ENCODE data around the gene LAMC3. TPM values are rescaled to one million over a fixed set of nuclear protein-coding genes. Genes with fewer than 3 reads are reported as not detected.

LAMC3 gene
- total RNA-seq, 1 donor from 2014 or later, result 0.20 TPM

DNA sequence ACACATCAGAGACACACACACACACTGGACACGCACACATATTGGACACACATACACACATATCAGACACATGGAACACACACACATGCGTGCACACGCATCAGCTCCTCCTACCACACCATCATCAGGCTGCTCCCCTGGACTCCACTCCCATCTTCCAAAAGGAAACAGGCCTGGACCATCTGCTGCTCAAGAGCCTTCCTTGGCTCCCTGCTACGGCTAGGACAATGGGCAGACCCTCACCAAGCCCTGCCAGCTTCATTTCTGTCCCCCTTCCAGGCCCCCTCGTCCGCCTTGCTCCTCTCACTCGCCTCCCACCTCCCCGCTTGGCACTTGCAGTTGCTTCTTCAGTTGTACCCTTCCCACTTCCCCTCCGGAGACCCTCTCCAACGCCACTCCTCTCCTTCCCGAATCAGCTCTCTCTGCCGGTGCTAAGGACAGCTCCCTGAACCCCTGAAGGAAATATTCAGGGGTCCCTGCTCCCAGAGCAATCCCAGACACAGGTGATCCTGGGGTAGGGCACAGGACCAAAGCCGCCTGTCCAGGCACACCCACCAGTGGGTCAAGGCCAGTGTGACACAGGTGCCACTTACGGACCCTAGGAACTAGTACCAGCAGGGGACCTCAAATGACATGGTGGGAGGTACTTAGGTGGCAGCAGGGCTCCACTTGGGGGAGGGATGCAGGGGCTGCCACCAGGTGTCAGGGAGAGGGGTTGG, 12.1 kb upstream of the LAMC3 start:
- Histone ChIP-seq H2AFZ (ENCODE audit: low read depth, low read length) (no peak overlapping the region), H3K27ac (ENCODE audit: low read depth, low read length) (no peak overlapping the region), H3K27me3 (ENCODE audit: insufficient read depth, low read length) (peaks cover 19% of the 10 kb centered on the region), H3K9ac (ENCODE audit: low read length) (no peak overlapping the region), H3K4me2 (ENCODE audit: low read length) (no peak overlapping the region), H4K20me1 (ENCODE audit: insufficient read depth, low read length) (no peaks in the 10 kb centered on the region), H3K79me2 (ENCODE audit: insufficient read depth, low read length) (no peaks in the 10 kb centered on the region), H3K4me3 (ENCODE audit: insufficient read depth, low read depth, low read length) (no peak overlapping the region), H3K36me3 (ENCODE audit: insufficient read depth, low read length) (no peaks in the 10 kb centered on the region), H3K9me3 (ENCODE audit: insufficient read depth, low read depth, low read length) (no peaks in the 10 kb centered on the region), H3K4me1 (ENCODE audit: insufficient read depth, low read length) (peaks cover 16% of the 10 kb centered on the region)
- no peak overlapping the region for H3K4me3 Mint-ChIP-seq (ENCODE audit: unreplicated experiment)
- FAIRE-seq (no peak), DNase-seq (ENCODE audit: low read depth) (no peak)
- no peaks in the 10 kb centered on the region for H3K9me3 Mint-ChIP-seq (ENCODE audit: unreplicated experiment)
- H3K27me3 Mint-ChIP-seq (ENCODE audit: low read depth, unreplicated experiment), result peaks cover 40% of the 10 kb centered on the region
- no peaks in the 10 kb centered on the region for H3K36me3 Mint-ChIP-seq (ENCODE audit: low read depth, unreplicated experiment)
- no peak for TF ChIP-seq EZH2 (IDR thresholded peaks at IDR 0.05; ENCODE audit: insufficient read depth, low read length)
- TF ChIP-seq, protein P1, sequence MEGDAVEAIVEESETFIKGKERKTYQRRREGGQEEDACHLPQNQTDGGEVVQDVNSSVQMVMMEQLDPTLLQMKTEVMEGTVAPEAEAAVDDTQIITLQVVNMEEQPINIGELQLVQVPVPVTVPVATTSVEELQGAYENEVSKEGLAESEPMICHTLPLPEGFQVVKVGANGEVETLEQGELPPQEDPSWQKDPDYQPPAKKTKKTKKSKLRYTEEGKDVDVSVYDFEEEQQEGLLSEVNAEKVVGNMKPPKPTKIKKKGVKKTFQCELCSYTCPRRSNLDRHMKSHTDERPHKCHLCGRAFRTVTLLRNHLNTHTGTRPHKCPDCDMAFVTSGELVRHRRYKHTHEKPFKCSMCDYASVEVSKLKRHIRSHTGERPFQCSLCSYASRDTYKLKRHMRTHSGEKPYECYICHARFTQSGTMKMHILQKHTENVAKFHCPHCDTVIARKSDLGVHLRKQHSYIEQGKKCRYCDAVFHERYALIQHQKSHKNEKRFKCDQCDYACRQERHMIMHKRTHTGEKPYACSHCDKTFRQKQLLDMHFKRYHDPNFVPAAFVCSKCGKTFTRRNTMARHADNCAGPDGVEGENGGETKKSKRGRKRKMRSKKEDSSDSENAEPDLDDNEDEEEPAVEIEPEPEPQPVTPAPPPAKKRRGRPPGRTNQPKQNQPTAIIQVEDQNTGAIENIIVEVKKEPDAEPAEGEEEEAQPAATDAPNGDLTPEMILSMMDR (IDR thresholded peaks at IDR 0.05; ENCODE audit: insufficient read depth, low read depth, low read length), result no peak
- H3K4me1 Mint-ChIP-seq (ENCODE audit: low read depth, unreplicated experiment), result peaks cover 15% of the 10 kb centered on the region
- no peak overlapping the region for H3K27ac Mint-ChIP-seq (ENCODE audit: unreplicated experiment)

DNA sequence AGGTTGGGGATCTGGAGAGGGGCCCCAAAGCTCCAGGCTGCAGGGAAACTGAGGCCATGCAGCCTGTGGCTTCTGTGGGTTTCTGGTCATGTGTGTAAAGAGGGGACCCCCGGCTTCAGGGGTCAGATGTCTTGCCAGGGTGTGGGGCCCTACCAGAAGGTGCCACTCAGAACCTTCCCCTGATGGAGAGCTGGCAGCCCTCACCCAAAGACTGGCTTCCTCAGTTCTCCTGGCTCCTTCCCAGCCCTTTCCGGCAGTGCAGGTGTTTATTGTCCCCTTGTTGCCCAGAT, 11.6 kb upstream of the LAMC3 start:
- no peak overlapping the region for H3K4me3 ChIP-seq (ENCODE audit: insufficient read depth, low read depth, low read length)
- Mint-ChIP-seq H3K4me3 (ENCODE audit: unreplicated experiment) (no peak overlapping the region), H3K27me3 (ENCODE audit: low read depth, unreplicated experiment) (peaks cover 39% of the 10 kb centered on the region), H3K27ac (ENCODE audit: unreplicated experiment) (no peak overlapping the region), H3K4me1 (ENCODE audit: low read depth, unreplicated experiment) (peaks cover 15% of the 10 kb centered on the region), H3K36me3 (ENCODE audit: low read depth, unreplicated experiment) (no peaks in the 10 kb centered on the region), H3K9me3 (ENCODE audit: unreplicated experiment) (no peaks in the 10 kb centered on the region)
- no peak overlapping the region for H3K27ac ChIP-seq (ENCODE audit: low read depth, low read length)
- H3K4me1 ChIP-seq (ENCODE audit: insufficient read depth, low read length), result peaks cover 16% of the 10 kb centered on the region
- no peak for TF ChIP-seq EZH2 (IDR thresholded peaks at IDR 0.05; ENCODE audit: insufficient read depth, low read length)
- TF ChIP-seq, protein P1 (IDR thresholded peaks at IDR 0.05; ENCODE audit: insufficient read depth, low read depth, low read length), result no peak
- H3K79me2 ChIP-seq (ENCODE audit: insufficient read depth, low read length), result no peaks in the 10 kb centered on the region
- DNase-seq (ENCODE audit: low read depth), result no peak
- no peak for FAIRE-seq
- H3K36me3 ChIP-seq (ENCODE audit: insufficient read depth, low read length), result no peaks in the 10 kb centered on the region
- H3K9ac ChIP-seq (ENCODE audit: low read length), result no peak overlapping the region
- peaks cover 19% of the 10 kb centered on the region for H3K27me3 ChIP-seq (ENCODE audit: insufficient read depth, low read length)
- H3K4me2 ChIP-seq (ENCODE audit: low read length), result no peak overlapping the region
- no peak overlapping the region for H2AFZ ChIP-seq (ENCODE audit: low read depth, low read length)
- no peaks in the 10 kb centered on the region for H3K9me3 ChIP-seq (ENCODE audit: insufficient read depth, low read depth, low read length)
- H4K20me1 ChIP-seq (ENCODE audit: insufficient read depth, low read length), result no peaks in the 10 kb centered on the region

DNA sequence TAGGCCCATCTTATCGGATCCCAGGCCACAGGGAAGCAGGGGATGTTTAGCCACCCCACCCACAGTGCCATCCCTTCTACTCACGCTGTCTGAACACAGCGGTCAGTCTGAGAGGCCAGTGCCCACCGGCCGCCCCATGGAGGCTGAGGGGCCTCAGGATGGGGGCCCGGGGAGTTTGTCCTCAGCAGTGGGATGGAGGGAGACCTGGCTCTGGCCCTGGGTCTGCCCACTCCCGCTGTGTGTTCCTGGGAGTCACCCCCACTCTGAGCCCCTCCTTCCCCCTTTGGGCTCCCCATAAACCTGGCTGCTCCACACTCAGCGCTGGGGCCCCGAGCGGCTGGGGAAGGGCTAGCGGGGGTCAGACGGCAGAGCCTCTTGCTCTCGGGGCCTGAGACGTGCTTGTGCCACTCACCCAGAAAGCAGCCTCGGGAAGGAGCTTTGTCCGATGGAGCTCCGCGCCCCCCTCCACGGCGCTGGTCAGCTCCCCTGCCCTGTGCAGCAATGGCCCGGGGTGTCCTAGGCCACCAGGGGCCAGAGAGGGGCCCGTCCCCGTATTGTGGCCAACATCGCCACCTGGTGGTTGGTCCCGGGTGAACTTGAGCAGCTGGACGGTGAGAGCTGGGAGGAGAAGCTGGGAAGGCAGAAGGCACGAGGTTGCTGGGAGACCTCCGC, 10.9 kb upstream of the LAMC3 start:
- DNase-seq (ENCODE audit: low read depth) (peak; percentile 26), FAIRE-seq (no peak)
- H2AFZ ChIP-seq (ENCODE audit: low read depth, low read length), result no peak overlapping the region

More for the DNA sequence above, 10.9 kb upstream of the LAMC3 start:
- TF ChIP-seq, protein P1 (IDR thresholded peaks at IDR 0.05; ENCODE audit: insufficient read depth, low read depth, low read length), result peak; percentile 56
- no peak for TF ChIP-seq EZH2 (IDR thresholded peaks at IDR 0.05; ENCODE audit: insufficient read depth, low read length)
- Histone ChIP-seq H3K27me3 (ENCODE audit: insufficient read depth, low read length) (peaks cover 19% of the 10 kb centered on the region), H3K9me3 (ENCODE audit: insufficient read depth, low read depth, low read length) (no peaks in the 10 kb centered on the region), H3K27ac (ENCODE audit: low read depth, low read length) (no peak overlapping the region), H3K4me2 (ENCODE audit: low read length) (no peak overlapping the region), H3K4me3 (ENCODE audit: insufficient read depth, low read depth, low read length) (no peak overlapping the region), H3K9ac (ENCODE audit: low read length) (no peak overlapping the region), H3K79me2 (ENCODE audit: insufficient read depth, low read length) (no peaks in the 10 kb centered on the region), H3K4me1 (ENCODE audit: insufficient read depth, low read length) (peaks cover 16% of the 10 kb centered on the region), H3K36me3 (ENCODE audit: insufficient read depth, low read length) (no peaks in the 10 kb centered on the region), H4K20me1 (ENCODE audit: insufficient read depth, low read length) (no peaks in the 10 kb centered on the region)
- Mint-ChIP-seq H3K36me3 (ENCODE audit: low read depth, unreplicated experiment) (no peaks in the 10 kb centered on the region), H3K9me3 (ENCODE audit: unreplicated experiment) (no peaks in the 10 kb centered on the region), H3K4me3 (ENCODE audit: unreplicated experiment) (no peak overlapping the region), H3K27ac (ENCODE audit: unreplicated experiment) (no peak overlapping the region), H3K27me3 (ENCODE audit: low read depth, unreplicated experiment) (peaks cover 36% of the 10 kb centered on the region), H3K4me1 (ENCODE audit: low read depth, unreplicated experiment) (peaks cover 15% of the 10 kb centered on the region)

All from astrocyte (in vitro differentiated cells and primary cell).